ENCODE data around the gene DTL. TPM values are rescaled to one million over a fixed set of nuclear protein-coding genes. Genes with fewer than 3 reads are reported as not detected.
"Not testable (repeated sequence)": the region's sequence is repeated elsewhere in the genome, so short reads cannot be mapped to it uniquely, and the experiment has no call there.

DTL gene, protein sequence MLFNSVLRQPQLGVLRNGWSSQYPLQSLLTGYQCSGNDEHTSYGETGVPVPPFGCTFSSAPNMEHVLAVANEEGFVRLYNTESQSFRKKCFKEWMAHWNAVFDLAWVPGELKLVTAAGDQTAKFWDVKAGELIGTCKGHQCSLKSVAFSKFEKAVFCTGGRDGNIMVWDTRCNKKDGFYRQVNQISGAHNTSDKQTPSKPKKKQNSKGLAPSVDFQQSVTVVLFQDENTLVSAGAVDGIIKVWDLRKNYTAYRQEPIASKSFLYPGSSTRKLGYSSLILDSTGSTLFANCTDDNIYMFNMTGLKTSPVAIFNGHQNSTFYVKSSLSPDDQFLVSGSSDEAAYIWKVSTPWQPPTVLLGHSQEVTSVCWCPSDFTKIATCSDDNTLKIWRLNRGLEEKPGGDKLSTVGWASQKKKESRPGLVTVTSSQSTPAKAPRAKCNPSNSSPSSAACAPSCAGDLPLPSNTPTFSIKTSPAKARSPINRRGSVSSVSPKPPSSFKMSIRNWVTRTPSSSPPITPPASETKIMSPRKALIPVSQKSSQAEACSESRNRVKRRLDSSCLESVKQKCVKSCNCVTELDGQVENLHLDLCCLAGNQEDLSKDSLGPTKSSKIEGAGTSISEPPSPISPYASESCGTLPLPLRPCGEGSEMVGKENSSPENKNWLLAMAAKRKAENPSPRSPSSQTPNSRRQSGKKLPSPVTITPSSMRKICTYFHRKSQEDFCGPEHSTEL
- total RNA-seq (1 to 10 TPM in 2 of 5 donors, under 1 TPM in 1, not detected in 2; 0.58 to 7.5 (median 1.6) TPM), polyA plus RNA-seq (1 to 10 TPM; 1.3 to 4.7 (median 1.4) TPM)
- long read RNA-seq, donor 1 = 0 reads
- long read RNA-seq, donor 2, full-length matches to known transcripts = 4 of 4 reads
- long read RNA-seq, donor 2, partial matches to known transcripts = 0 of 4 reads
- long read RNA-seq, donor 2, other reads (novel, unspliced or antisense) = 0 of 4 reads
- long read RNA-seq, donor 3, full-length matches to known transcripts = 1 of 1,028 reads
- long read RNA-seq, donor 3, partial matches to known transcripts = 1,027 of 1,028 reads
- long read RNA-seq, donor 3, other reads (novel, unspliced or antisense) = 0 of 1,028 reads
- long read RNA-seq, donor 4 = 0 reads
- long read RNA-seq, donor 5, partial matches to known transcripts = 5 of 5 reads
- long read RNA-seq, donor 5, other reads (novel, unspliced or antisense) = 0 of 5 reads
- long read RNA-seq, donor 6 = 0 reads
- long read RNA-seq, donor 7 = 0 reads
- long read RNA-seq, donor 8 = 0 reads
- long read RNA-seq, donor 9, full-length matches to known transcripts = 2 of 2,616 reads
- long read RNA-seq, donor 9, partial matches to known transcripts = 2,606 of 2,616 reads
- long read RNA-seq, donor 9, other reads (novel, unspliced or antisense) = 8 of 2,616 reads
- long read RNA-seq, donor 10 = 0 reads

DNA sequence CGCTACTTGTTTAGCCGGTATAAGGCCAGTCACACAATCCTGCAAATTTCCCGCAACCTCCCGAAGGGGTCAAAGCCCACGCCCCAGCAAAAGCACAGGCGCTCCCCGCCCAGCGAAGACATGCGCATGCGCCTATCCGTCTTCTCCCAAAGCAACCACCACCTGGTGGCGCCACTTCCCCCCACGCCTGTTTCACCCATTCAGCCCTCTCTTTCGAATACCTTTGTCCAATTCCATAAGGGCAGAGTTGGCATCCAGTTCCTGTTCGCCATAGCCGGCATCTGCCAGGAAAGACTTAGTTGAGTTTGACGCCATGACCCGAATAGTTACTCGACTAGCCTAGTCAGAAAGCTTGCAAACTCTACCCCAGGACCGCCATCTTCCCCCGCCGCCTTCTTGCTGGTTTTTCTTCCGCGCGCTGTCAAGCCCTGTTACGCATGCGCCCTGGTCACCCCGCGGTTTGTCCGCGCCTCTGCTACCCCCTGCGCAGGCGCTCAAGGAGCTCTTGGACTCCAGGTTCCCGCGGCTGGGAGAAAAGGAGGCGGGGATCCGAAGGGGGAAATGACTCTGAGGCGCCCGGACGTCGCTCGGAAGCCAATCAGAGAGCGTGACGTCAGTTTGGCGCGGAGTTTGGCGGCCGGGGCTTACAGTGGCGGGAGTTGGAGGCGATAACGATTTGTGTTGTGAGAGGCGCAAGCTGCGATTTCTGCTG, at the start of gene DTL, which contains the start of gene INTS7:
Gene DTL, plus strand, starts transcription at position 626 of the 712 bp plus-strand sequence. CDS start 143 bp downstream, outside the sequence.
Gene INTS7, minus strand, starts transcription at position 435 of the 712 bp plus-strand sequence. Its CDS starts 120 bp downstream, at position 315.
- Histone ChIP-seq H3K36me3 (no peaks in the 10 kb centered on the region), H3K27me3 (no peaks in the 10 kb centered on the region), H3K4me3 (peak within 1 kb of the TSS; percentile 59 to 69 (median 62)), H3K9me3 (no peaks in the 10 kb centered on the region), H3K27ac (peak within 1 kb of the TSS; percentile 88 to 91 (median 90)), H3K4me1 (peaks cover 12 to 59% (median 23%) of the 10 kb centered on the region in 4 donors)
- intact Hi-C loops (cut with DNase I; ENCODE audit: low total_unique reads) = no loop called here
- TF ChIP-seq POLR2AphosphoS5 (IDR thresholded peaks at IDR 0.05) (peak in 2 of 3 donors; percentile 50 to 69), POLR2A (IDR thresholded peaks at IDR 0.05) (no peak), EP300 (IDR thresholded peaks at IDR 0.05) (no peak)
- TF ChIP-seq, protein P1, sequence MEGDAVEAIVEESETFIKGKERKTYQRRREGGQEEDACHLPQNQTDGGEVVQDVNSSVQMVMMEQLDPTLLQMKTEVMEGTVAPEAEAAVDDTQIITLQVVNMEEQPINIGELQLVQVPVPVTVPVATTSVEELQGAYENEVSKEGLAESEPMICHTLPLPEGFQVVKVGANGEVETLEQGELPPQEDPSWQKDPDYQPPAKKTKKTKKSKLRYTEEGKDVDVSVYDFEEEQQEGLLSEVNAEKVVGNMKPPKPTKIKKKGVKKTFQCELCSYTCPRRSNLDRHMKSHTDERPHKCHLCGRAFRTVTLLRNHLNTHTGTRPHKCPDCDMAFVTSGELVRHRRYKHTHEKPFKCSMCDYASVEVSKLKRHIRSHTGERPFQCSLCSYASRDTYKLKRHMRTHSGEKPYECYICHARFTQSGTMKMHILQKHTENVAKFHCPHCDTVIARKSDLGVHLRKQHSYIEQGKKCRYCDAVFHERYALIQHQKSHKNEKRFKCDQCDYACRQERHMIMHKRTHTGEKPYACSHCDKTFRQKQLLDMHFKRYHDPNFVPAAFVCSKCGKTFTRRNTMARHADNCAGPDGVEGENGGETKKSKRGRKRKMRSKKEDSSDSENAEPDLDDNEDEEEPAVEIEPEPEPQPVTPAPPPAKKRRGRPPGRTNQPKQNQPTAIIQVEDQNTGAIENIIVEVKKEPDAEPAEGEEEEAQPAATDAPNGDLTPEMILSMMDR (IDR thresholded peaks at IDR 0.05) = peak in 5 of 7 experiments; percentile 80 to 97 (median 91)
- peak; percentile 99 to 100 for DNase-seq
- 0 to 1% (median 1%) methylated on average over 34 to 53 of the region's 53 CpGs for WGBS, 5 donors

DNA sequence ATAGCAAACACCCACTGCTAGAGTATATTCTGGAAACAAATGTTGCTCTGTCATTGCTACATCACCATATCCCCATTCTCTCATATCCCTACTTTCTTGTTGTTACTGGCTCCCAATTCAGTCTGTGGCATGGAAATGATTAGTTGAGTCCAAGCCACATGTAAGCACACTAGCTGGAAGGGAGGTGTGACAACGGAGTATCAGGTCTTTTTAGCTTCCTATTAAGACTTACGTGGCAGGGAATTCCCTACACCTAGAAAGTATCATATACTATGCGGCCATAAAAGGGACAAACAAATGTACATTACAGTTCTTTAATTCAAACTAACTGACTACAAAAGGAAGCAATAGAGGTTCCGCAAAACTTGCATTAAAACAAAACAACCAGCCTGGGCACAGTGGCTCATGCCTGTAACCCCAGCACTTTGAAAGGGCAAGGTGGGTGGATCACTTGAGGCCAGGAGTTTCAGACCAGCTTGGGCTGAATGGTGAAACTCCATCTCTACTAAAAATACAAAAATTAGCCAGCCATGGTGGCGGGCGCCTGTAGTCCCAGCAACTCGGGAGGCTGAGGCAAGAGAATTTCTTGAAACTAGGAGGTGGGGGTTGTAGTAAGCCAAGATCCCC, 48.8 kb upstream of the DTL start:
- H3K36me3 ChIP-seq = peaks cover 0 to 36% (median 33%) of the 10 kb centered on the region in 4 donors
- no peaks in the 10 kb centered on the region for H3K27me3 ChIP-seq
- 95 to 98% (median 97%) methylated on average over 7 of the region's 7 CpGs for WGBS, 5 donors
- no peaks in the 10 kb centered on the region for H3K4me1 ChIP-seq
- no peak for TF ChIP-seq POLR2A (IDR thresholded peaks at IDR 0.05)
- TF ChIP-seq, protein P1 (IDR thresholded peaks at IDR 0.05) = no peak
- TF ChIP-seq EP300 (IDR thresholded peaks at IDR 0.05) = no peak
- TF ChIP-seq POLR2AphosphoS5 (IDR thresholded peaks at IDR 0.05) = no peak
- intact Hi-C loops (cut with DNase I; ENCODE audit: low total_unique reads) = no loop called here
- no peak overlapping the region for H3K27ac ChIP-seq
- peak in 1 of 2 donors; percentile 1 for DNase-seq
- H3K9me3 ChIP-seq = no peaks in the 10 kb centered on the region
- H3K4me3 ChIP-seq = no peak overlapping the region

DNA sequence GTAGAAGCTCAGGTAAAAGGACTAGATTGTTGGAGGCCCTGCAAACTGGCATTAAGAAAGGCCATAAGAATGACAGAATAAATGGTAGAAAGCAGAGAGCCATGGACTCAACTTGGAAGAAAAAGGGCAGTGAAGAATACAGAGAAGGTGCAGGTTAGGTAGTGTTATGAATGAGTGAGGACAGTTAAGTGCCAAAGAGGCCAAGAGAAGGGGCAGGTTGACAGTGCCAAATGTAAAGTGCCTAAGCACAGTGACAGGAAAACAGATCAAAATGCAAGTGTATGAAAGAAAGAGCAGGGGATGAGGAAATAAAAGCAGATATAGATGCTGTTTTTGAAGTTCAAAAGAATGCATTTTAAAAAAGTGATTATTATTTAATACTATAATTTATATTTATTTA, 43.9 kb upstream of the DTL start:
- Histone ChIP-seq H3K27ac (no peak overlapping the region), H3K9me3 (no peaks in the 10 kb centered on the region), H3K4me3 (no peak overlapping the region), H3K4me1 (no peaks in the 10 kb centered on the region), H3K36me3 (peaks cover 0 to 18% (median 17%) of the 10 kb centered on the region in 4 donors), H3K27me3 (no peaks in the 10 kb centered on the region)
- DNase-seq = no peak
- intact Hi-C loops (cut with DNase I; ENCODE audit: low total_unique reads) = no loop called here
- TF ChIP-seq POLR2A (IDR thresholded peaks at IDR 0.05) (no peak), POLR2AphosphoS5 (IDR thresholded peaks at IDR 0.05) (no peak), EP300 (IDR thresholded peaks at IDR 0.05) (no peak)
- TF ChIP-seq, protein P1 (IDR thresholded peaks at IDR 0.05) = no peak

DNA sequence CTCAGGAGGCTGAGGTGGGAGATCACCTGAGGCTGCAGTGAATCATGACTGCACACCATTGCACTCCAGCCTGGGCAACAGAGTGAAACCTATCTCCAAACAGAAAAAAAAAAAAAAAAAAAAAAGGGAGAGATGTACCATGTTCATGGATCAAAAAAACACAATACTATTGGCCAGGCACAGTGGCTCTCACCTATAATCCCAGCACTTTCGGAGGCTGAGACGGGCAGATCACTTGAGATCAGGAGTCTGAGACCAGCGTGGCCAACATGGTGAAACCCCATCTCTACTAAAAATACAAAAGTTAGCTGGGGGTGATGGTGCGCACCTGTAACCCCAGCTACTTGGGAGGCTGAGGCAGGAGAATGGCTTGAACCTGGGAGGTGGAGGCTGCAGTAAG, 38.1 kb upstream of the DTL start:
- intact Hi-C loops (cut with DNase I; ENCODE audit: low total_unique reads); H3K4me1 ChIP-seq; H3K27ac ChIP-seq; H3K9me3 ChIP-seq; H3K4me3 ChIP-seq; DNase-seq; H3K27me3 ChIP-seq: not testable (repeated sequence)
- 98 to 100% (median 99%) methylated on average over 4 of the region's 4 CpGs for WGBS, 5 donors
- H3K36me3 ChIP-seq = peaks cover 0 to 29% (median 22%) of the 10 kb centered on the region in 4 donors

Measured in stomach (tissue), 19 donors.